Stimulated activated CD4-positive, alpha-beta T cell treated with anti-CD3 and anti-CD28 coated beads, Interleukin-12 subunit alpha, Interleukin-12 subunit beta, amount 100 ng/mL, for 48 hours (primary cell): ENCODE data around the gene KRT2.

ENCODE experiments used
- DNase-seq, 3 donors: peaks; one replicate each; pipeline ENCODE4 v3.0.0-alpha.2; 2020; ENCODE audit warnings: low read depth in 2 of 3, low spot score in 1 of 3

The KRT2 gene

GRCh38 chr12:52643233-52644077, 8.6 kb downstream of the KRT2 start:
- no peak for DNase-seq

GRCh38 chr12:52641468-52641867, 10.5 kb downstream of the KRT2 start:
- DNase-seq = no peak

- no peak for DNase-seq
These were observed 14.7 kb downstream of the KRT2 start for GRCh38 chr12:52637299-52637698.

DNA sequence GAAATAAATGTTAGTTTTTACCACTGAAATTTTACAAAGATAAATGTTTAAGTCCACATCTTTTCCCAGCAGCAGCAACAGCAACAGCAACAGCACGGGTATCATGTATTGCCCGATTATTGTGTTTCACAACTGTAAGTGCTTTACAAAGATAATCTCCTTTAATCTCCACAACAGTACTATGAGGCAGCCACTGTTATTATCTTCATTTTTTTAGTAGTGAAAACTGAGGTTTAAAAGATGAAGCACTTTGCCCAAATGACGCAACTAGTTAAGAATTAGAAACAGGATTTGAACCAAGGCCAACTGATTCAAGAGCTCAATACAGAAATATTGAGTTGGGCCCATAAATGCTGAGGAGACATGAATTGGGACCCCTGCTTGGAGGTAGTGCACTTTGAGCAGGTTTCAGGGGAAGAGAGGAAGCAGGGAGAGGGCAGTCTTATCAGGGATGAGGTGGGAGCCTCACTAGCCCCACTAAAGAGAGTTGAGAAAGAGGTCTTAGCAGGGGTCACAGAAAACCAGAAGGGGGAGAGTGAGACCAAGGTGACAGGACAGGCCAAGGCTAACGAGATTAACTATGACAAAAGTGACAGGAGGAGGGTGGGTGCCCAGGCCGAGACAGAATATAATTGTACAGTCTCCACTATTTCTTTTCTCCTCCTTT, 15.3 kb downstream of the KRT2 start:
- DNase-seq = no peak

GRCh38 chr12:52636189-52636588, 15.8 kb downstream of the KRT2 start:
- DNase-seq = no peak

GRCh38 chr12:52634266-52635056, 17.6 kb downstream of the KRT2 start:
- no peak for DNase-seq

GRCh38 chr12:52633383-52633782, 18.6 kb downstream of the KRT2 start:
- no peak for DNase-seq

DNA sequence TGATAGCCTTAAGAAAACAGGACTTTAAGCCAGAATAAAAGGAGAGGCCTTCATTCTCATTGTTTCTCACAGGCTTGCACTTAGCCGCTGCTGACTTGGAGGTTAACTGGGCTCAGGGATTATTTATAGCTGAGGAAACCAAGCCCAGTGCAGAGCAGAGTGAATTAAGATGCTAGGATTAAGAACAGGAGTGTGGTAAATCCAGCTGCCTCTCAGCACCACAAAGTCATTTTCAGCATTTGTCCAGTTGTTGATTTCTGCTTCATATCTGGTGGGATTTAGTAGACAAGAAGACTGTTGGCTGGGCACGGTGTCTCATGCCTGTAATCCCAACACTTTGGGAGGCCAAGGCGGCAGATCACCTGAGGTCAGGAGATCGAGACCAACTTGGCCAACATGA, 19.4 kb downstream of the KRT2 start:
- DNase-seq = no peak

DNA sequence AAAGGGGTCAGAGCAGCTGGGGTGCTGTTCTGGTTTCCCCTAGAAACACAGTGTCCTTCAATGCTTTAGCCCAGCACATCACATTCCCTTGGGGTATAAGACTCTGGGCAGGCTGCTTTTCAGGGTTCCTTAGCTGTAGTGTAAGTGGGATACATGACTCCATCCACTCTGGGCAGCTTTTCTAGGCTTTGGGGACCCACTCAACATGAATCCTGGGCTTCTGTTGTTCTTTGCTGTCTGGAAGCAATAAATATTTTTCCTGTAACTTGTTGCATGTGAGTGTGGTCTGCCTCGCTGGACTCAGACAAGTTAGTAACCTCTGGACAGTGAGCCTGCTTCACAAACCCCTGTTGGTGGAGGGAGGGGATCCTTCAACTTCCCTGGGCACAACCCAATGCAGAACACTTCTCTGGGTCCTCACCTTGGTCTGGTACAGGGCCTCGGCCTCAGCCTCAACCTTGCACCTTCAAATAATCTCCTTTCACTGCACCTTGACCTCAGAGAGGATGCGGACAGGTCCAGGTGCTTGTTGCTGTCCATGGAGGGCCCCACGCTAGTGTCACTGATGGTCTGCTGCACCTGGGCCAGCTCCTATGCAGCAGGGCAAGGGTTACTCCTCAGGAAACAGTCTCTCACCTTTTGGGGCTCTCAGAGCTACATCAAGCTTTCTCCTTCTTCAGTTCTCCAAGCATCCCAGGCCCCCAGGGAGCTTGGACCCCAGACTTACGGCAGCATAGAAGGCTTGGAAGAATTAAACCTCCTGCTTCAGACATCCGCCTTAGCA, 20.1 kb downstream of the KRT2 start:
- DNase-seq = no peak

GRCh38 chr12:52631264-52631663, 20.7 kb downstream of the KRT2 start:
- DNase-seq = no peak

GRCh38 chr12:52630599-52631200, 21.3 kb downstream of the KRT2 start:
- DNase-seq = no peak

DNA sequence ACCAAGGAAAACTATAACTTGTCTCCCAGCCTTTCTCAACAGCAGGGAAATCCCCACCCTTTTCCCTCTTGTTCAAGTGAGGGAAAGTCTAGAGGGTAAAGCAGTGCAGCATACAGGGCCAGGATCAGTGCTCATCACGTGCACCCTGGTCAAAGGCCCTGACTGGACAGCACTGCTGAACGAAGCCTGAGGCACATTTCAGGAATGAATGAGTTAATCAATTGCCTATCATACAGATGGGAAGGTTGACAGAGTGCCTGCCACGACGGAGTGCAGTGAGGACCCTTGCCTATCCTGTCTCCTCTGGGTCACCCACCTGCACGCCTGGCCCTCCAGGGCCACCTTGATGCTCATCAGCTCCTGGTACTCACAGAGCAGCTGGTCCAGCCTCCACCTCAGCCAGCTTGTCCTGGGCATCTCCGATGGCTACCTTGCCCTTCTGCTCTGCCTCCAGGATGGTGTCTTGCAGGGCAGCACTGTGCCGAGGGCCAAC, 22.0 kb downstream of the KRT2 start:
- DNase-seq = no peak

DNA sequence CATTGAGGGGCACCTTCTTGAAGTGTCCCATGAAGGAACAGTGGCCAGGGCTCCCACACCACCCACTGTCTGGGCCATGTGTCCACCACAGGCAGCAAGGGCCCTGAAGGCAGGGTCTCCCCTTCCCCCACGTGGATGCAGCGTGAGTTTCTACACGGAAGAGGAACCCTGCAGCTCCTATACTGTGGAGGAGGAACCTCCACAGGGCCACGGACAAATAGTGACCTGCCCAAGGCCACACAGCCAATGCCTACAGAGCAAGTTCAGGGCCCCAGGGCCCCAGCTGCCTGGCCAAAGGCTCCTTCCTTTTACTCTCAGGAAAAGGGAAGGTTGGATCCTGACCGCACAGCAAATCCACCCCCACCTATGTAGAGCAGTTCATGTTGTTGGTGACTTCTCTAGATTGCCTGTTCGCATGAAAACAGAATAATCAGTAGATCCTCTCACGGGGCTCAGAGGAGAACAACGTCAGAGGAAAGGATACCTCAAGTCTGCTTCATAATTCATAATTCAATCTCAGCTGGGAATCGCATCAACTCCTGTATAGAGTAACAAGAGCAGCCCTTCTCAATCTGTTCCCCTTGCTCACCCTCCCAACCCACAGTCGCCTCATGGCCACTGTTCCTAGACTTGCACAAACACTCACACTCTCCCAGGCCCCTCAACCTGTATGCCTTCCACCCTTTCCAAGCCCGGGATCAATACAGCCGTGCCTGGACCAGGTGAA, 22.6 kb downstream of the KRT2 start:
- DNase-seq = no peak

DNA sequence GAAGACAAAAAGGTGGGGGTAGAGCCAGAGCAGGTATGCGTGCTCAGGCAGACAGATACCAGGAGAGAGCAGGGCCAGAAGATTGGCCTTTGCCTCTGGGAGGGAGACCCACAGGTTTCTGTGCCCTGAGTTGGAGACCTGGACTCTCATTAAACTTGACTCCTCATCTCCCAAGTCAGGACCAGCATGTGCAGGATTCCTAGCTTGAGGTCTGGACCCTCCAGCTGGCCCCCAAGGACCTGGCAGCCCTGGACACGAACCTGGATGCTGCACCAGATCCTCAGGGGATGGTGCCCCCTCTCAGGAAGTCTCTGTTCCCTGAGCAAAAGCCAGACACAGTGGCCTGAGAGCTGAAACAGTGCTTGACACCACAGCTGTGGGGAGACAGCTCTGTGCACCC, 23.2 kb downstream of the KRT2 start:
- DNase-seq = no peak

DNA sequence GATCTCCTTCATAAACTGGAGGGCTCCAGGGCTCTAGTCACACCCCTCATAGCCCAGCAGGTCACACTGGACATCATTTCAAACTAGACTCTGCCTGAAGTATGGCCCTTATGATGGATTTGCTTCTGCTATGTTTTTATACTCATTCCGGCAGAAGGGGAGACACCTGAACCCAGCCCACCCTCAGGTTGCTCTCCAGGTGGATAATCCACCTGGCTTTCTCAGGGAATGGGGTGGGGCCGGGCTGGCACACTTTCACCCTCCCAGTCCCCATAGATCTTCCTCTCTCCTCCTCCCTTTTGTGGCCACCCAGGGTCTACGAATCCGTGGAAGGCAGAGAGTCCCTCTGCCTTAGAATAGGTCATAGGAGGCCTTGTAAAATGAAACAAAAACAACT, 23.9 kb downstream of the KRT2 start:
- DNase-seq = no peak

DNA sequence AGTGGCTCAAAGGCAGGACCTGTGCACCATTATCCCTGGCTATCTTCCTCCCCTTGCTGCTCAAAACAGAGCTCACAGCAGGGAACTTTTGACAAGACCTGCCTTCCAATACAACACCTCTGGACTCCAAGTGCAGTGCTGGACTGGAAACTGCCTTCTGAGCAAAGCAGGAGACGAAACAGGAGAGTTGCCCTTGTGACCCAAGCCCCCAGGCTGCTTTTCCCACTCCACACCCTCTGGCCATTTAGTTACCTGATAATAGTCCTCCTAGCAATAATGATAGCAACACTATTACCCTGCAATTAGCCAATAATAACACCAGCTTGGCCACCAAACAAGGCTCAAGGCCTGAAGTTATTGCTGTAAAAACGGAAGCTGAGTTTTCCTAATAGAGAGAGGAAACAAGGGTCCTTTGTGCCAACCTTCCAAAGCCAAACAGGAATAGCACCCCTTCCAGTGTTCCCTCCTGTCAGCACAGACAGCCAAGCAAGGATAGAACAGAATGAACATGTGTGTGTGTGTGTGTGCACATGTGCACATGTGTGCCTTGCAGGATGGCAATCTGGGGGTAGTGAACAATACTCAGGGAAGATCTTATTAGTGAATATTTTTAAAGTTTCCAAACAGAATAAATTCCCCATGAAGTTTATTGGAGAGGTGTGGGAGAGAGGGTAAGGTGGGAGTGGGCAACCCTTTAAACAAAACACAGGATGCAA, 24.5 kb downstream of the KRT2 start:
- DNase-seq = no peak

DNA sequence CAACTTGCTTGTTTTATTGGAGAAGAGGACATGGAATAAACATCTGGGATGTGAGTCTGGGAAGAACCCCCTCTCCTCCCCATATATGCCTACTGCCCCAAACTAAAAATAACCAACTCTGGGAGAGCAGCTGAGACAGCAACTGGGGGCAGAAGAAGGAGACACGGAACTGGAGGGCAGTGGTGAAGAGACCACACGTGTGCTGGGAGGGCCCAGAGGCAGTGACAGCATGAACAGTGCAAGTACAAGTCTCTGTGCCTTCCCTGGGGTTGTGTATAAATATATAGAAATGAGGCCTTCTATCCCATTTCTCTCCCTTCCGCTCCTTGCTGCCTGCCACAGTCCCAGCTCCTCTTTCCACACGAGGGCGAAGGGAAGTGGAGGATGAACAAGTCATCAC, 29.7 kb downstream of the KRT2 start:
- DNase-seq = no peak

DNA sequence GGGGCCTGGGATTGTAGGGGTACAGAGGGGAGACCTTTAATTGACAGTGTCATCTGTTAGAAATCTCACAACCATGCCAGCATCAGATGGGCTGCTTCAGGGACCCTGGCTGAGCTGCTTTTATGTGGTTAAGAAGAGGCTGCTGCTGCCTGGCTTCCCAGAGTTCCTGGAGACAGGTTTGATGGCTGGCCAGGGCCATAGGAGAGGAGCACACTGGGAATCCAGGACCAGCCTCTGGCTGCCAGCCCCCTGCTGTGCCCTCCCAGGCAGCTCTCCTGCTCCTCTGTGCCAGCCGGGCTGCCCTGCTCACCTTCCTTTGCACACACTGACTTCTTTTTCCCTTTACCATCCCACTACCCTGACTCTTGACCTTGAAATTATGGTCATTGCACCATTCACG, 33.1 kb downstream of the KRT2 start:
- DNase-seq = no peak

GRCh38 chr12:52618216-52618615, 33.8 kb downstream of the KRT2 start, which contains the start of gene KRT73:
TSS of gene KRT73 (minus strand) at chr12:52618559. CDS start at chr12:52618524, 35 bp downstream.
- no peak for DNase-seq
